IPS-NIHi11 (cell line): ENCODE results near the gene FKBP4.
A peak's percentile ranks its signal among the peaks of the same experiment; 100 is the strongest.

Source experiments
- DNase-seq: peaks from one replicate; pipeline ENCODE4 v3.0.0; 2012; ENCODE audit warnings: mixed read lengths, low spot score

Gene FKBP4

GRCh38 chr12:2779281-2779680 lies 15.5 kb upstream of the FKBP4 start:
- peak; percentile 31 for DNase-seq

- DNase-seq = peak; percentile 82
Observed at GRCh38 chr12:2783936-2784600, 10.7 kb upstream of the FKBP4 start.

GRCh38 chr12:2785017-2785416 lies 9.8 kb upstream of the FKBP4 start:
- no peak for DNase-seq

GRCh38 chr12:2791089-2791488 lies 3.7 kb upstream of the FKBP4 start:
- no peak for DNase-seq

- no peak for DNase-seq
Observed at GRCh38 chr12:2792671-2793500, 1.9 kb upstream of the FKBP4 start.

- no peak for DNase-seq
Observed at GRCh38 chr12:2793561-2793960, 1.2 kb upstream of the FKBP4 start.

GRCh38 chr12:2794191-2794735 lies 507 bp upstream of the FKBP4 start:
- DNase-seq = peak; percentile 82

GRCh38 chr12:2795291-2796186 lies 769 bp downstream of the FKBP4 start:
- DNase-seq = peak; percentile 94

- DNase-seq = no peak
Observed at GRCh38 chr12:2796187-2796666, 1.5 kb downstream of the FKBP4 start.

- DNase-seq = no peak
Observed at GRCh38 chr12:2797721-2798418, 3.1 kb downstream of the FKBP4 start.

GRCh38 chr12:2800046-2800570 lies 5.3 kb downstream of the FKBP4 start:
- DNase-seq = no peak

- no peak for DNase-seq
Observed at GRCh38 chr12:2801044-2801783, 6.4 kb downstream of the FKBP4 start.

GRCh38 chr12:2803635-2804392 lies 9.0 kb downstream of the FKBP4 start:
- DNase-seq = no peak

GRCh38 chr12:2804393-2805142 lies 9.8 kb downstream of the FKBP4 start:
- DNase-seq = no peak

GRCh38 chr12:2805143-2805520 lies 10.4 kb downstream of the FKBP4 start:
- DNase-seq = no peak

- DNase-seq = no peak
Observed at GRCh38 chr12:2806700-2807099, 11.9 kb downstream of the FKBP4 start.

- DNase-seq = no peak
Observed at GRCh38 chr12:2811801-2812200, 17.0 kb downstream of the FKBP4 start.

- peak; percentile 95 for DNase-seq
Observed at GRCh38 chr12:2812290-2813213, 17.8 kb downstream of the FKBP4 start, which contains the start of gene ITFG2. Gene ITFG2 (plus strand): TSS chr12:2812668. CDS start chr12:2812761, 93 bp downstream.
